ENCODE data around the gene SECISBP2L.

Gene SECISBP2L

DNA sequence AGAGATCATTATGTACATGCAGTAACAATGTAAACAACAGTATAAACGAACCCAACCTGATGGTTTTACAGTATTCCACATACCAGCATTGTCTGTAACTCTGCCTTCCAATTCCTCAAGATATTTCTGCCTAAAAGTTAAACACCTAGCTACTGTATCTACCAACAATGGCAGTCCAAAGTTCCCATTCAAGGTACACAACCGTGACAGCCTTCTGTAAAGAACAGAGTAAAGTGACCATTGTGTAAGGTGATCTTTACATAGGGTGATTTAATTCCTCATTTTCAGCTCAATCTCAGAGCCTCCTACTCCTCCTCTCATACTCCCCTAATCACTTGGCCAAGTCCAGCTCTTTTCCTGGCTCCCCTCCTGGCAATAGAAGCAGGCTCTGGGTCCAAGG is 10.4 kb downstream of the SECISBP2L start:
- Histone ChIP-seq H3K79me1 (ENCODE audit: low read depth, low read length) (no peaks in the 10 kb centered on the region), H2BK5ac (ENCODE audit: low read length) (no peak overlapping the region), H3K27me3 (ENCODE audit: control insufficient read depth in 3 of 3, insufficient read depth in 3 of 3, low read depth in 1 of 3, low read length in 3 of 3) (no peaks in the 10 kb centered on the region), H3K4me1 (ENCODE audit: control insufficient read depth in 2 of 2, insufficient read depth in 1 of 2, low read depth in 1 of 2, low read length in 2 of 2) (peaks cover 0 to 8% of the 10 kb centered on the region in 2 donors), H2AFZ (ENCODE audit: low read length) (no peak overlapping the region), H2BK12ac (ENCODE audit: low read length) (no peak overlapping the region), H2AK5ac (ENCODE audit: low read depth, low read length) (no peak overlapping the region), H3K14ac (ENCODE audit: low read length) (no peak overlapping the region), H3K4ac (ENCODE audit: low read length) (no peak overlapping the region), H3K9me3 (replicated peaks in 1 of 2; ENCODE audit: control insufficient read depth in 2 of 2, insufficient read depth in 1 of 2, low read depth in 1 of 2, low read length in 2 of 2) (no peaks in the 10 kb centered on the region), H4K91ac (ENCODE audit: low read depth, low read length, poor library complexity) (no peak overlapping the region), H3K36me3 (replicated peaks in 1 of 2; ENCODE audit: control insufficient read depth in 2 of 2, insufficient read depth in 2 of 2, low read length in 2 of 2) (peaks cover 3 to 54% of the 10 kb centered on the region in 2 donors), H3K9ac (ENCODE audit: low read depth, low read length, poor library complexity) (no peak overlapping the region), H3K23ac (ENCODE audit: low read depth, low read length, poor library complexity) (no peak overlapping the region), H2BK15ac (ENCODE audit: low read length) (no peak overlapping the region), H3K4me3 (ENCODE audit: low read length in 2 of 2) (no peak overlapping the region), H4K8ac (ENCODE audit: low read depth, low read length) (no peak overlapping the region), H3K4me2 (ENCODE audit: insufficient read depth, low read length, poor library complexity, severe bottlenecking) (no peak overlapping the region), H2BK120ac (ENCODE audit: low read depth, low read length) (no peak overlapping the region), H3K18ac (ENCODE audit: low read length) (no peak overlapping the region), H3K27ac (replicated peaks; ENCODE audit: low read length) (no peak overlapping the region)
- no CpG with 5 or more reads among the region's 2 CpGs for WGBS, 2 donors (ENCODE audit: extremely low coverage in 2 of 2, insufficient read length in 2 of 2, insufficient replicate concordance in 1 of 2)
- no peak for DNase-seq (ENCODE audit: low spot score)

DNA sequence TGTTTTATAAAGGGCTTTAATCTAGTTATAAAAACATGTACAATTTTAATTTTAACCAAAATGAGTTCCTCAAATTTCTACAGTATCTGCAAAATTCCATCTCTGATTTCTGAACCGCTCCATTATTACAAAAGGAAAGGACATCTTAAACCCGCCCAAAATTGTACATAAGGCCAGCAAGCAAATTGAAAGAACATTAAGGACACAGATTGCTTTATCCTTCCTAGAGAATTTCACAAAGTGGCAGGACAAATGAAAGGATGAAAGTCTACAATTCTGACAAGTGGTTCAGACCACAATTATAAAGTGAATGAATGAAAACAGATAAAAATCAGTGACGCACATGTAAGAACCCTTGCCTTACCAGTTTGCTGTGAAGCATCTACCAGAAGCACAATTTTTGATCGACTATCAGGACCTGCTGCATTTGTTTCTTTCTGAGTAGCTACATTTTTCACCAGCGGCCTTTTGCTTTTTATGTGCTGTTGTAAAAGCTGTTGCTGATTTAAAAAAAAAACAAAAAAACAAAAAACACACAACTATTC is 13.6 kb downstream of the SECISBP2L start:
- H3K4me2 ChIP-seq (ENCODE audit: insufficient read depth, low read length, poor library complexity, severe bottlenecking), result no peak overlapping the region
- H3K4me1 ChIP-seq (ENCODE audit: control insufficient read depth in 2 of 2, insufficient read depth in 1 of 2, low read depth in 1 of 2, low read length in 2 of 2), result peaks cover 0 to 4% of the 10 kb centered on the region in 2 donors

DNA sequence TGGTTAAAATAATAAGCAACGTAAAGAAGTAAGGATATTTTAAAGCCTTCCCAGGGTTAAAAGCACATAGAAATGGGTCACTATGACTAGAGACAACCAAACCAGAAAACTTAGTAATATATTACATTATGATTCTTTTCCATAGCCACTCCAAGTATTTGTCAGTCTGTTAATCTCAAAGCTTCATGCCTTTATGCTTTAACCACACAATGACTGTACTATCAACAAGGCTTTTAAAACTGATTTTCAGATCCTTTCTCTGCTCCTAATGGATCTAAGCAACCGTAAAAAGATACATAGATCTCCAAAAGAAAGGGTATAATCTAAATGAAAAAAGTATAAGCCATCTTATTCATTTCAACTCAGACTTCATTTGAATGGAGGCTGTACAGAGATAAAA is 14.4 kb downstream of the SECISBP2L start:
- no peaks in the 10 kb centered on the region for H3K4me1 ChIP-seq (ENCODE audit: control insufficient read depth in 2 of 2, insufficient read depth in 1 of 2, low read depth in 1 of 2, low read length in 2 of 2)
- WGBS, 2 donors (ENCODE audit: extremely low coverage in 2 of 2, insufficient read length in 2 of 2, insufficient replicate concordance in 1 of 2), result no CpG with 5 or more reads among the region's 2 CpGs
- peaks cover 3 to 85% of the 10 kb centered on the region in 2 donors for H3K36me3 ChIP-seq (replicated peaks in 1 of 2; ENCODE audit: control insufficient read depth in 2 of 2, insufficient read depth in 2 of 2, low read length in 2 of 2)

More for the DNA sequence above, 13.6 kb downstream of the SECISBP2L start:
- Histone ChIP-seq H3K9ac (ENCODE audit: low read depth, low read length, poor library complexity) (no peak overlapping the region), H2BK12ac (ENCODE audit: low read length) (no peak overlapping the region), H2BK5ac (ENCODE audit: low read length) (no peak overlapping the region), H4K8ac (ENCODE audit: low read depth, low read length) (no peak overlapping the region), H2AK5ac (ENCODE audit: low read depth, low read length) (no peak overlapping the region), H2BK120ac (ENCODE audit: low read depth, low read length) (no peak overlapping the region), H3K18ac (ENCODE audit: low read length) (no peak overlapping the region), H3K14ac (ENCODE audit: low read length) (no peak overlapping the region), H3K27me3 (ENCODE audit: control insufficient read depth in 3 of 3, insufficient read depth in 3 of 3, low read depth in 1 of 3, low read length in 3 of 3) (no peaks in the 10 kb centered on the region), H3K79me1 (ENCODE audit: low read depth, low read length) (peaks cover 2% of the 10 kb centered on the region), H3K9me3 (replicated peaks in 1 of 2; ENCODE audit: control insufficient read depth in 2 of 2, insufficient read depth in 1 of 2, low read depth in 1 of 2, low read length in 2 of 2) (no peaks in the 10 kb centered on the region), H2BK15ac (ENCODE audit: low read length) (no peak overlapping the region), H3K23ac (ENCODE audit: low read depth, low read length, poor library complexity) (no peak overlapping the region), H3K4ac (ENCODE audit: low read length) (no peak overlapping the region), H2AFZ (ENCODE audit: low read length) (no peak overlapping the region), H3K36me3 (replicated peaks in 1 of 2; ENCODE audit: control insufficient read depth in 2 of 2, insufficient read depth in 2 of 2, low read length in 2 of 2) (peaks cover 3 to 81% of the 10 kb centered on the region in 2 donors), H3K27ac (replicated peaks; ENCODE audit: low read length) (no peak overlapping the region), H4K91ac (ENCODE audit: low read depth, low read length, poor library complexity) (no peak overlapping the region), H3K4me3 (ENCODE audit: low read length in 2 of 2) (no peak overlapping the region)
- WGBS, 2 donors (ENCODE audit: extremely low coverage in 2 of 2, insufficient read length in 2 of 2, insufficient replicate concordance in 1 of 2), result no CpG with 5 or more reads among the region's 5 CpGs
- DNase-seq (ENCODE audit: low spot score), result no peak

DNA sequence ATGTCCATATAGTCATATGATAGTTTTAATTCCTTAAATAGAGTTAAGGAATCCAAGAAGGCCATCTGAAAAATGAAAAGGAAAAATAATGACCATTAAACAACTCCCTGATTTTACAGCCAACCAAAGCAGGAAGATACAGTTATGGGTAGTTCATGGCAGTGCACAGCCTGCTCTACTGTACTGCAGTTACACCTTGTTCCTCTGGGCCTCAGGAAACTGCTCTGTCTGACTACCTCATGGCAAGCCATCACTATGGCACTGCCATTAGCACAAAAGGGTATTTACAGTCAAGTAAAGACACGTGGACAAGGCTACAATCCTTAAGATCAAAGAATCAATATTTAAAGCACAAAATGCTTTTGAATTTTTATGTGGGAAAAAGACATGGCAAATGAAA is 19.5 kb downstream of the SECISBP2L start:
- no peak overlapping the region for H4K91ac ChIP-seq (ENCODE audit: low read depth, low read length, poor library complexity)
- no peak overlapping the region for H2BK5ac ChIP-seq (ENCODE audit: low read length)
- H3K4me1 ChIP-seq (ENCODE audit: control insufficient read depth in 2 of 2, insufficient read depth in 1 of 2, low read depth in 1 of 2, low read length in 2 of 2), result no peaks in the 10 kb centered on the region
- no peak overlapping the region for H2AFZ ChIP-seq (ENCODE audit: low read length)
- no peak overlapping the region for H3K18ac ChIP-seq (ENCODE audit: low read length)
- H3K9me3 ChIP-seq (replicated peaks in 1 of 2; ENCODE audit: control insufficient read depth in 2 of 2, insufficient read depth in 1 of 2, low read depth in 1 of 2, low read length in 2 of 2), result no peaks in the 10 kb centered on the region
- no peak overlapping the region for H3K14ac ChIP-seq (ENCODE audit: low read length)
- peak overlapping the region; percentile 84 for H2BK12ac ChIP-seq (ENCODE audit: low read length)
- no peak overlapping the region for H2BK15ac ChIP-seq (ENCODE audit: low read length)
- H3K23ac ChIP-seq (ENCODE audit: low read depth, low read length, poor library complexity), result peak overlapping the region; percentile 80
- no peak overlapping the region for H4K8ac ChIP-seq (ENCODE audit: low read depth, low read length)
- no peak overlapping the region for H2BK120ac ChIP-seq (ENCODE audit: low read depth, low read length)
- no peak for DNase-seq (ENCODE audit: low spot score)
- no peak overlapping the region for H3K4me2 ChIP-seq (ENCODE audit: insufficient read depth, low read length, poor library complexity, severe bottlenecking)
- no peak overlapping the region for H3K27ac ChIP-seq (replicated peaks; ENCODE audit: low read length)
- H2AK5ac ChIP-seq (ENCODE audit: low read depth, low read length), result no peak overlapping the region
- peaks cover 2 to 88% of the 10 kb centered on the region in 2 donors for H3K36me3 ChIP-seq (replicated peaks in 1 of 2; ENCODE audit: control insufficient read depth in 2 of 2, insufficient read depth in 2 of 2, low read length in 2 of 2)
- H3K27me3 ChIP-seq (ENCODE audit: control insufficient read depth in 3 of 3, insufficient read depth in 3 of 3, low read depth in 1 of 3, low read length in 3 of 3), result no peaks in the 10 kb centered on the region
- H3K4ac ChIP-seq (ENCODE audit: low read length), result no peak overlapping the region
- H3K4me3 ChIP-seq (ENCODE audit: low read length in 2 of 2), result no peak overlapping the region
- H3K9ac ChIP-seq (ENCODE audit: low read depth, low read length, poor library complexity), result no peak overlapping the region
- WGBS, 2 donors (ENCODE audit: extremely low coverage in 2 of 2, insufficient read length in 2 of 2, insufficient replicate concordance in 1 of 2), result no CpG with 5 or more reads among the region's 1 CpG
- peaks cover 2% of the 10 kb centered on the region for H3K79me1 ChIP-seq (ENCODE audit: low read depth, low read length)

More for the DNA sequence above, 14.4 kb downstream of the SECISBP2L start:
- Histone ChIP-seq H2AFZ (ENCODE audit: low read length) (no peak overlapping the region), H3K18ac (ENCODE audit: low read length) (no peak overlapping the region), H3K79me1 (ENCODE audit: low read depth, low read length) (peaks cover 2% of the 10 kb centered on the region), H3K27ac (replicated peaks; ENCODE audit: low read length) (no peak overlapping the region), H2AK5ac (ENCODE audit: low read depth, low read length) (no peak overlapping the region), H2BK5ac (ENCODE audit: low read length) (no peak overlapping the region), H3K4ac (ENCODE audit: low read length) (no peak overlapping the region), H4K91ac (ENCODE audit: low read depth, low read length, poor library complexity) (no peak overlapping the region), H3K9ac (ENCODE audit: low read depth, low read length, poor library complexity) (no peak overlapping the region), H3K4me3 (ENCODE audit: low read length in 2 of 2) (no peak overlapping the region), H3K27me3 (ENCODE audit: control insufficient read depth in 3 of 3, insufficient read depth in 3 of 3, low read depth in 1 of 3, low read length in 3 of 3) (no peaks in the 10 kb centered on the region), H4K8ac (ENCODE audit: low read depth, low read length) (no peak overlapping the region), H3K4me2 (ENCODE audit: insufficient read depth, low read length, poor library complexity, severe bottlenecking) (no peak overlapping the region), H2BK120ac (ENCODE audit: low read depth, low read length) (no peak overlapping the region), H3K23ac (ENCODE audit: low read depth, low read length, poor library complexity) (no peak overlapping the region), H3K9me3 (replicated peaks in 1 of 2; ENCODE audit: control insufficient read depth in 2 of 2, insufficient read depth in 1 of 2, low read depth in 1 of 2, low read length in 2 of 2) (no peaks in the 10 kb centered on the region), H2BK12ac (ENCODE audit: low read length) (no peak overlapping the region), H3K14ac (ENCODE audit: low read length) (no peak overlapping the region), H2BK15ac (ENCODE audit: low read length) (no peak overlapping the region)
- DNase-seq (ENCODE audit: low spot score), result no peak
